Activated T-helper 17 cell treated with anti-CD3 and anti-CD28 coated beads, Interleukin-2, amount 50 U/mL, for 72 hours (primary cell): ENCODE data around the gene TLE3. TPM values are rescaled to one million over a fixed set of nuclear protein-coding genes. Genes with fewer than 3 reads are reported as not detected.

ENCODE experiments used
- ATAC-seq: fragments of 150-1000 bp; cut with Tn5 transposase; replicated peaks from 2 replicates; pipeline ENCODE4 v1.10.0; 2021; ENCODE audit warnings: mild to moderate bottlenecking, moderate library complexity
- H3K27ac Mint-ChIP-seq: one replicate; pipeline ENCODE4 v1.8.0; 2022; ENCODE audit warnings: mixed read lengths
- H3K27me3 Mint-ChIP-seq: one replicate; pipeline ENCODE4 v1.8.0; 2022; ENCODE audit warnings: mixed read lengths
- H3K36me3 Mint-ChIP-seq: one replicate; pipeline ENCODE4 v1.8.0; 2022; ENCODE audit warnings: low read depth, mild to moderate bottlenecking, mixed read lengths
- H3K4me1 Mint-ChIP-seq: one replicate; pipeline ENCODE4 v1.8.0; 2022; ENCODE audit warnings: mixed read lengths
- H3K4me3 Mint-ChIP-seq: one replicate; pipeline ENCODE4 v1.8.0; 2022; ENCODE audit warnings: mild to moderate bottlenecking, mixed read lengths
- H3K9me3 Mint-ChIP-seq: one replicate; pipeline ENCODE4 v1.8.0; 2022; ENCODE audit warnings: mixed read lengths
- total RNA-seq, 2 donors: library from RNA; stranded (reverse); gene quantifications; one replicate each; pipeline ENCODE4 v1.2.3, GENCODE V29; 2022

The TLE3 gene
- total RNA-seq, 2 donors from 2014 or later = 94.9 to 131 TPM

- Mint-ChIP-seq H3K27me3 (no peaks in the 10 kb centered on the region), H3K36me3 (peaks cover 98% of the 10 kb centered on the region), H3K4me3 (no peak overlapping the region), H3K27ac (no peak overlapping the region), H3K4me1 (peaks cover 15% of the 10 kb centered on the region), H3K9me3 (no peaks in the 10 kb centered on the region)
- ATAC-seq = no peak
Observed at GRCh38 chr15:70074380-70074779, 23.3 kb downstream of the TLE3 start.

GRCh38 chr15:70072479-70072878, 25.2 kb downstream of the TLE3 start:
- no peak for ATAC-seq
- Mint-ChIP-seq H3K9me3 (no peaks in the 10 kb centered on the region), H3K27me3 (no peaks in the 10 kb centered on the region), H3K4me3 (no peak overlapping the region), H3K36me3 (peaks cover 97% of the 10 kb centered on the region), H3K4me1 (peaks cover 19% of the 10 kb centered on the region), H3K27ac (no peak overlapping the region)

- peaks cover 99% of the 10 kb centered on the region for H3K36me3 Mint-ChIP-seq
Observed at GRCh38 chr15:70071799-70072198, 25.9 kb downstream of the TLE3 start.

DNA sequence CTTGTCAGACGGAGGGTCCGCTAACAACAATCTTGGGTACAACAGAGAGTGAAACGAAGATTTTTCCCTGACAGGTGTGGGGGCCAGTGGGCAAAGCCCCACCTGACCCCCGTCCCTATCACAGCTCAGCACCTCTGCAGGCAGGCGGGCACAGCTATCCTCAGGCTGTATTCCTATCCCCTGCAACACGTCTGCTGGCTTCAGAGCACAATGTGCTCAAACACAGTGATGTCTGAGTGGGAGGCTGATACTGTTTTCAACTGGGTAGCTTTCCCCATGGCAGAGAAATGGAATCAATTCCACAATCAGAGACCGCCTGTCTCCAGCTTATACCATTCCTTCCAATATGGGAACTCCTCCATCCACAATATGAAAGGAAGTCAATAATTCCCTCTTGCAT, 28.0 kb downstream of the TLE3 start:
- Mint-ChIP-seq H3K27me3 (no peaks in the 10 kb centered on the region), H3K27ac (no peak overlapping the region), H3K4me1 (peaks cover 19% of the 10 kb centered on the region), H3K9me3 (no peaks in the 10 kb centered on the region), H3K36me3 (peaks cover 99% of the 10 kb centered on the region), H3K4me3 (no peak overlapping the region)
- no peak for ATAC-seq

More at GRCh38 chr15:70071799-70072198, 25.9 kb downstream of the TLE3 start:
- Mint-ChIP-seq H3K27ac (no peak overlapping the region), H3K4me3 (no peak overlapping the region), H3K27me3 (no peaks in the 10 kb centered on the region), H3K9me3 (no peaks in the 10 kb centered on the region), H3K4me1 (peaks cover 19% of the 10 kb centered on the region)
- no peak for ATAC-seq

- Mint-ChIP-seq H3K9me3 (no peaks in the 10 kb centered on the region), H3K27ac (peak overlapping the region; percentile 22), H3K4me3 (no peak overlapping the region), H3K36me3 (peaks cover 98% of the 10 kb centered on the region), H3K27me3 (no peaks in the 10 kb centered on the region), H3K4me1 (peaks cover 19% of the 10 kb centered on the region)
- no peak for ATAC-seq
Observed at GRCh38 chr15:70068783-70069565, 28.7 kb downstream of the TLE3 start.

GRCh38 chr15:70067681-70068080, 30.0 kb downstream of the TLE3 start:
- peak overlapping the region; percentile 42 for H3K27ac Mint-ChIP-seq

DNA sequence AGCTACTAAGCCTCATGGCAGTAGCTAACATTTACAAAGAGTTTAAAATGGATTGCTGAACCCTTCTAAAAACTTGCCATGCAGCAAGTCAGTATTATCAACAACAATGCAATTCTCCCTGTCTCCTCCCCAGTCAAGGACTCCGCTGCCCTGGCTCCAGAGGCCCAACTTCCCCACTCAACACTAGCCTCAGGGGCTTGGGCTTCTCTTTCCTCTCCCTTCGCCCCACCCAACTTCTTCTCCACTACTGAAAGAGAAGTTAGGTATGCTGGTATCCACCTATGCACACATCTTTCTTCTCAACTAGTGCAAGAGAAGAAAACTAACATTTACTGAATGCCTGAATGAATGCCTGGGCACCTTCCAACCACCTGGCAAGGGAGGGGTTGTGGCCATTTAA, 30.7 kb downstream of the TLE3 start:
- no peak overlapping the region for H3K4me3 Mint-ChIP-seq
- peaks cover 14% of the 10 kb centered on the region for H3K4me1 Mint-ChIP-seq
- no peak for ATAC-seq
- H3K36me3 Mint-ChIP-seq = peaks cover 98% of the 10 kb centered on the region
- H3K9me3 Mint-ChIP-seq = no peaks in the 10 kb centered on the region
- H3K27ac Mint-ChIP-seq = peak overlapping the region; percentile 42
- no peaks in the 10 kb centered on the region for H3K27me3 Mint-ChIP-seq

More at GRCh38 chr15:70067681-70068080, 30.0 kb downstream of the TLE3 start:
- no peak for ATAC-seq
- Mint-ChIP-seq H3K4me1 (peaks cover 14% of the 10 kb centered on the region), H3K9me3 (no peaks in the 10 kb centered on the region), H3K4me3 (no peak overlapping the region), H3K27me3 (no peaks in the 10 kb centered on the region), H3K36me3 (peaks cover 98% of the 10 kb centered on the region)

- Mint-ChIP-seq H3K4me3 (no peak overlapping the region), H3K4me1 (peaks cover 14% of the 10 kb centered on the region), H3K27me3 (no peaks in the 10 kb centered on the region), H3K27ac (no peak overlapping the region), H3K9me3 (no peaks in the 10 kb centered on the region), H3K36me3 (peaks cover 98% of the 10 kb centered on the region)
- ATAC-seq = no peak
Observed at GRCh38 chr15:70066447-70066846, 31.3 kb downstream of the TLE3 start.

DNA sequence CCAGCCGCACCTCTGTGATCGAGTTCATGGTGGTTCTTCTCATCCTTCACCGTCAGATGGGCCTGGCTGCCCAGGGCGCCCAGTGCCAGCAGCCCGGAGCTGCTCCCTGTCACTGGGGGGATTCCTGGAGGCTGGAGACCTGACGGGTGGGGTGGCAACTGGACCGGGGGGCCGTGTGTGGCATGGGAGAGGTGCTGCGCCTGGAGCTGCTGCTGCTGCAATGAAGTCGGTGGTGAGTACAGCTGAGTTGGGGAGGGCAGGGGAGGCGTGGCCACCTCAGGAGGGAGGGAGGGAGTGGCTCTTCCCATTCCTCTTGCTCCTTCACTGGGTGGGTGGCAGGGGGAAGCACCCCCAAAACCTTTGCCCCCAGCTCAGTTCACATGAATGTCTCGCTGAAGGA, 31.7 kb downstream of the TLE3 start:
- Mint-ChIP-seq H3K27ac (no peak overlapping the region), H3K36me3 (peaks cover 98% of the 10 kb centered on the region)

GRCh38 chr15:70065006-70065722, 32.6 kb downstream of the TLE3 start:
- no peaks in the 10 kb centered on the region for H3K27me3 Mint-ChIP-seq
- H3K36me3 Mint-ChIP-seq = peaks cover 98% of the 10 kb centered on the region
- no peak overlapping the region for H3K4me3 Mint-ChIP-seq
- H3K4me1 Mint-ChIP-seq = peaks cover 5% of the 10 kb centered on the region
- no peak overlapping the region for H3K27ac Mint-ChIP-seq
- ATAC-seq = no peak
- H3K9me3 Mint-ChIP-seq = no peaks in the 10 kb centered on the region

More for the DNA sequence above, 31.7 kb downstream of the TLE3 start:
- no peak for ATAC-seq
- no peaks in the 10 kb centered on the region for H3K27me3 Mint-ChIP-seq
- no peak overlapping the region for H3K4me3 Mint-ChIP-seq
- no peaks in the 10 kb centered on the region for H3K9me3 Mint-ChIP-seq
- peaks cover 14% of the 10 kb centered on the region for H3K4me1 Mint-ChIP-seq

DNA sequence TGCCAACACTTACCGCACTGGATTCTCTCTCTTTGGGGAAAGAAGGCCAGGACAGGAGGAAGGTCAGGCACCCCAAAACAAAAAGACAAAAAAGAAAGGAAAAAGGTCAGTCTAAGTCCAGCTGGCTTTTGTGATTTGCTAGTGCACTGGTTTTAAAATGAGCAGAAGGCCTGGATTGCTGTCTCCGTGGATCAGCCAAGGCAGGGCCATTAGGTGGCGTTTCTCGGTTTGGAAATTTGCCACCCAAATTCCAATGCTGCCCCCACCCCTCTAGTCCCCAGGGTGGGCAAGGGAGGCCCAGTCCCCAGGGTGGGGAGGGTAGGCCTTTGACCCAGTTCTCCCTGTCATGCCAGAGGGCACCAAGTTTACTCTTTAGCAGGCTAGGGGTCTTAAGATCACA, 33.3 kb downstream of the TLE3 start:
- no peak for ATAC-seq
- H3K4me3 Mint-ChIP-seq = no peak overlapping the region
- peaks cover 4% of the 10 kb centered on the region for H3K4me1 Mint-ChIP-seq
- H3K36me3 Mint-ChIP-seq = peaks cover 98% of the 10 kb centered on the region
- no peak overlapping the region for H3K27ac Mint-ChIP-seq
- H3K27me3 Mint-ChIP-seq = no peaks in the 10 kb centered on the region
- H3K9me3 Mint-ChIP-seq = no peaks in the 10 kb centered on the region

DNA sequence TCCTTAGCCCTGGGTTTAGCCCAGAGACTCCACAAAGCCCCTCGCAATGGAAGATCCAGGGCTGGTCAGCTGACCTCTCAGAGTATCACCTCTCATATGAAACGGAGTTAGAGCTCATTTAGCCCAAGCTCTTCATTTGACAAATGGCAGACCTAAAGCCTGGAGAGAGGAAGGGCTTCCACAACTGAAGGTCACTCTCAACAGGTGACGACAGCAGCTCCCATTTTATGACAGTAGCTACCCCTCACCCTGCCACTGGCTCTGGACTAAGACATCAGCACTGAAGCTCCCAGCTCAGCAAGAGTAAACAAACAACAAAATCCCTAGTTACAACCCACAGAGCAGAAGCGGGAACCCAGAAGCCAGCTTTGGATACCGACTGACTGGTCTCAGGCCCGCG, 33.7 kb downstream of the TLE3 start:
- H3K27ac Mint-ChIP-seq = no peak overlapping the region
- H3K9me3 Mint-ChIP-seq = no peaks in the 10 kb centered on the region
- H3K4me3 Mint-ChIP-seq = no peak overlapping the region
- peaks cover 4% of the 10 kb centered on the region for H3K4me1 Mint-ChIP-seq
- no peaks in the 10 kb centered on the region for H3K27me3 Mint-ChIP-seq
- H3K36me3 Mint-ChIP-seq = peaks cover 98% of the 10 kb centered on the region
- ATAC-seq = no peak

DNA sequence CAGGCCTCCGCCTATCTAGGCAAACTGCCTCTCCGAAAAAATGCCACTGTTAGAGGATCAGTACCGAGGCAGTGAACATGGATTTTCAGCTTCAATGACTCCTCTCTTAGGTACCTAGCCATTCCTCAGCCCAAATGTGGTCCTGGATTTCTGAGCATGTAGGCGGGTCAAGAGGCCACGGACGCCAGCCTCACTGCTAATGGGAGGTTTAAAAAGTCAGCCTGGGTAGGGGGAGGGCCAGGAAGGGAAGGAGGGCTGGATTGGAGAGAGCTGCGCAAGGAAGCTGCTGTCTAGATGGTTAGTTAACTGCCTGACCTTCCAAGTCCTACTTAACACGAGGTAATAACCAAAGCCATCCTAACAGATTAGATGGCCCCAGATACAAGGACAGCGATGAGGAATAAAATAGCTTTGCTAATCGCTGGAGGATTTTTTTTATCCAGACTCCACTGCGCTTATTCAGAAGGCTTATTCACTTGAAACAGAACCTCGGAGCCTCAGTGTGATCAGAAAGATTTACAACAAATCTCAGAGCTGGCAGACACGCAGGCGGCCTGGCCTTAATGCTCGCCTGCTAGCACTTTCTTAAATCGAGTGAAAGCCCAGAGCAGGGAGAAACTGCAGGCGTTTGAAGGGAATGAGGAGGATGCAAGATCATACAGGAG, 34.3 kb downstream of the TLE3 start:
- Mint-ChIP-seq H3K4me3 (no peak overlapping the region), H3K27ac (no peak overlapping the region), H3K4me1 (no peaks in the 10 kb centered on the region), H3K27me3 (no peaks in the 10 kb centered on the region), H3K36me3 (peaks cover 98% of the 10 kb centered on the region), H3K9me3 (no peaks in the 10 kb centered on the region)
- no peak for ATAC-seq

- Mint-ChIP-seq H3K4me3 (no peak overlapping the region), H3K27me3 (no peaks in the 10 kb centered on the region), H3K9me3 (no peaks in the 10 kb centered on the region), H3K4me1 (no peaks in the 10 kb centered on the region), H3K27ac (no peak overlapping the region), H3K36me3 (peaks cover 99% of the 10 kb centered on the region)
- ATAC-seq = no peak
Observed at GRCh38 chr15:70062321-70062956, 35.3 kb downstream of the TLE3 start.
